WTC11 (cell line): ENCODE measurements around the gene ITM2C. TPM values are rescaled to one million over a fixed set of nuclear protein-coding genes. Genes with fewer than 3 reads are reported as not detected.

Experiments
- ATAC-seq: fragments of 200-7000 bp; cut with Tn5 transposase; 2 replicates; pipeline ENCODE4 v1.10.0; 2021; ENCODE audit warnings: mild to moderate bottlenecking, moderate library complexity
- CTCF ChIA-PET: fragments of 300-600 bp; sonication (Branson Sonifier 250); formaldehyde crosslinking; loops from one replicate; lab custom pipeline; 2021; ENCODE audit warnings: antibody characterized with exemption; lab: Charles Lee
- POLR2A ChIA-PET: fragments of 350-600 bp; sonication (Branson Sonifier 250); formaldehyde crosslinking; loops from one replicate; lab custom pipeline; 2021; ENCODE audit warnings: antibody characterized with exemption; lab: Charles Lee
- DNase-seq: peaks from one replicate; pipeline ENCODE4 v3.0.0; 2021; ENCODE audit warnings: low spot score
- H3K27ac Mint-ChIP-seq: 2 replicates; pipeline ENCODE4 v1.8.0; 2021; ENCODE audit warnings: mixed read lengths
- H3K27me3 Mint-ChIP-seq: 2 replicates; pipeline ENCODE4 v1.8.0; 2021; ENCODE audit warnings: low read depth, mild to moderate bottlenecking, moderate library complexity, mixed read lengths
- H3K36me3 Mint-ChIP-seq: 2 replicates; pipeline ENCODE4 v1.8.0; 2021; ENCODE audit warnings: mixed read lengths
- H3K4me1 Mint-ChIP-seq: 2 replicates; pipeline ENCODE4 v1.8.0; 2022; ENCODE audit warnings: mixed read lengths
- H3K4me3 Mint-ChIP-seq: 2 replicates; pipeline ENCODE4 v1.8.0; 2021; ENCODE audit warnings: mild to moderate bottlenecking, moderate library complexity, mixed read lengths
- H3K9me3 Mint-ChIP-seq: 2 replicates; pipeline ENCODE4 v1.8.0; 2021; ENCODE audit warnings: mixed read lengths
- ATF2 ChIP-seq: sonication (generic); formaldehyde crosslinking; IDR thresholded peaks from 2 replicates; pipeline ENCODE4 v1.8.1; 2022; ENCODE audit warnings: low read depth, missing genetic modification reagents, borderline replicate concordance
- CREB1 ChIP-seq: sonication (generic); formaldehyde crosslinking; IDR thresholded peaks from 2 replicates; pipeline ENCODE4 v1.8.0; 2023; ENCODE audit warnings: mild to moderate bottlenecking, missing genetic modification reagents
- E2F1 ChIP-seq: sonication (generic); formaldehyde crosslinking; IDR thresholded peaks from 2 replicates; pipeline ENCODE4 v1.8.0; 2022; ENCODE audit warnings: mild to moderate bottlenecking, missing genetic modification reagents
- E2F4 ChIP-seq: sonication (generic); formaldehyde crosslinking; IDR thresholded peaks from 2 replicates; pipeline ENCODE4 v1.8.1; 2022; ENCODE audit warnings: low read depth, mild to moderate bottlenecking, moderate library complexity, missing genetic modification reagents, borderline replicate concordance
- ELF4 ChIP-seq: sonication (generic); formaldehyde crosslinking; IDR thresholded peaks from 2 replicates; pipeline ENCODE4 v1.8.1; 2022; ENCODE audit warnings: low read depth, mild to moderate bottlenecking, moderate library complexity, missing genetic modification reagents
- ESRRA ChIP-seq: sonication (generic); formaldehyde crosslinking; IDR thresholded peaks from 2 replicates; pipeline ENCODE4 v1.8.1; 2022; ENCODE audit warnings: mild to moderate bottlenecking, missing genetic modification reagents, borderline replicate concordance
- FOXJ3 ChIP-seq: sonication (generic); formaldehyde crosslinking; IDR thresholded peaks from 2 replicates; pipeline ENCODE4 v1.9.0; 2021; ENCODE audit warnings: missing genetic modification reagents, mild to moderate bottlenecking, borderline replicate concordance
- FOXP4 ChIP-seq: sonication (generic); formaldehyde crosslinking; IDR thresholded peaks from 2 replicates; pipeline ENCODE4 v1.8.0; 2022; ENCODE audit warnings: mild to moderate bottlenecking, missing genetic modification reagents
- MYBL2 ChIP-seq: sonication (generic); formaldehyde crosslinking; IDR thresholded peaks from 2 replicates; pipeline ENCODE4 v1.8.1; 2023; ENCODE audit warnings: mild to moderate bottlenecking, moderate library complexity, missing genetic modification reagents
- RORB ChIP-seq: fragments of 250-450 bp; sonication (Bioruptor Pico); IDR thresholded peaks from 2 replicates; pipeline ENCODE4 v1.9.0; 2021; ENCODE audit warnings: mild to moderate bottlenecking
- SMAD3 ChIP-seq: sonication (generic); formaldehyde crosslinking; IDR thresholded peaks from 2 replicates; pipeline ENCODE4 v1.8.0; 2022; ENCODE audit warnings: missing genetic modification reagents, mild to moderate bottlenecking, borderline replicate concordance
- STAT6 ChIP-seq: sonication (generic); formaldehyde crosslinking; conservative IDR thresholded peaks from 2 replicates; pipeline ENCODE4 v1.8.1; 2023; ENCODE audit warnings: mild to moderate bottlenecking, low read depth, missing genetic modification reagents, moderate library complexity
- USF2 ChIP-seq: sonication (generic); formaldehyde crosslinking; IDR thresholded peaks from 2 replicates; pipeline ENCODE4 v1.8.1; 2023; ENCODE audit warnings: mild to moderate bottlenecking, missing genetic modification reagents, moderate library complexity
- ZNF219 ChIP-seq: sonication (generic); formaldehyde crosslinking; IDR thresholded peaks from 2 replicates; pipeline ENCODE4 v1.8.0; 2023; ENCODE audit warnings: missing genetic modification reagents, mild to moderate bottlenecking, borderline replicate concordance
- ZNF416 ChIP-seq: fragments of 250-450 bp; sonication (Bioruptor Pico); IDR thresholded peaks from 2 replicates; pipeline ENCODE4 v1.9.0; 2021; ENCODE audit warnings: mild to moderate bottlenecking, inconsistent platforms
- ZNF512 ChIP-seq: sonication (generic); formaldehyde crosslinking; IDR thresholded peaks from 2 replicates; pipeline ENCODE4 v1.8.1; 2022; ENCODE audit warnings: missing genetic modification reagents, borderline replicate concordance
- ZNF532 ChIP-seq: fragments of 250-450 bp; sonication (Bioruptor Pico); IDR thresholded peaks from 2 replicates; pipeline ENCODE4 v1.9.0; 2021; ENCODE audit warnings: mild to moderate bottlenecking, borderline replicate concordance
- ZNF671 ChIP-seq: fragments of 250-450 bp; sonication (Bioruptor Pico); IDR thresholded peaks from 2 replicates; pipeline ENCODE4 v1.8.0; 2021; ENCODE audit warnings: mild to moderate bottlenecking
- ZSCAN18 ChIP-seq: fragments of 250-450 bp; sonication (Bioruptor Pico); IDR thresholded peaks from 2 replicates; pipeline ENCODE4 v2.1.2; 2022; ENCODE audit warnings: mild to moderate bottlenecking, moderate library complexity
- total RNA-seq: library from RNA; stranded (reverse); gene quantifications from 3 replicates; pipeline ENCODE4 v1.2.3, GENCODE V29; 2021

ITM2C gene
- total RNA-seq, 1 experiment from 2014 or later: 316 TPM

- no peak for ATAC-seq
- H3K36me3 Mint-ChIP-seq: no peaks in the 10 kb centered on the region
- no peak overlapping the region for H3K27ac Mint-ChIP-seq
- H3K9me3 Mint-ChIP-seq: peaks cover 16% of the 10 kb centered on the region; the same call in 1 of the 2 replicates
- peaks cover 50% of the 10 kb centered on the region for H3K4me1 Mint-ChIP-seq
- CTCF ChIA-PET: interaction anchor here (1.1 to 4.8 kb wide), 3 partner anchors 17 to 83 kb away, joined by 3 to 25 read pairs (median 3); no protein-coding TSS in a partner anchor
- POLR2A ChIA-PET: no interaction called here
- TF ChIP-seq MYBL2: no peak
- TF ChIP-seq ZNF671 (CRISPR knock-in tag): no peak
- no peak for TF ChIP-seq ZNF416 (CRISPR knock-in tag)
- TF ChIP-seq ELF4: no peak
- no peak for TF ChIP-seq RORB (CRISPR knock-in tag)
- TF ChIP-seq ATF2 (CRISPR knock-in tag): no peak
- TF ChIP-seq SMAD3 (CRISPR knock-in tag): no peak
- no peak for TF ChIP-seq CREB1 (CRISPR knock-in tag)
- TF ChIP-seq FOXJ3 (CRISPR knock-in tag): no peak
- TF ChIP-seq ZSCAN18 (CRISPR knock-in tag): no peak
- no peak for TF ChIP-seq ZNF512 (CRISPR knock-in tag)
- TF ChIP-seq ESRRA (CRISPR knock-in tag): no peak
- TF ChIP-seq USF2 (CRISPR knock-in tag): no peak
- TF ChIP-seq E2F4 (CRISPR knock-in tag): no peak
- TF ChIP-seq E2F1: no peak
- TF ChIP-seq ZNF532 (CRISPR knock-in tag): no peak
- no peak for TF ChIP-seq ZNF219 (CRISPR knock-in tag)
- TF ChIP-seq STAT6 (CRISPR knock-in tag): no peak
- TF ChIP-seq FOXP4 (CRISPR knock-in tag): no peak
- H3K27me3 Mint-ChIP-seq: peaks cover 30% of the 10 kb centered on the region
- DNase-seq: no peak
- no peak overlapping the region for H3K4me3 Mint-ChIP-seq
Measured at GRCh38 chr2:230907361-230908091, 42.8 kb downstream of the ITM2C start.
